Stomach (tissue), 4 donors: ENCODE measurements around the gene MIOX.

Experiments used
- POLR2A ChIP-seq, 4 donors: fragments of 450-650 bp; IDR thresholded peaks; one replicate each; pipeline ENCODE4 v1.6.1; 2016; ENCODE audit warnings: antibody characterized with exemption in 4 of 4, control low read depth in 2 of 4, mild to moderate bottlenecking in 1 of 4, moderate library complexity in 1 of 4
- POLR2AphosphoS5 ChIP-seq, 3 donors: sonication (generic); formaldehyde crosslinking; IDR thresholded peaks; one replicate each; pipeline ENCODE4 v1.6.1; 2016; ENCODE audit warnings: antibody characterized with exemption in 3 of 3
- TF ChIP-seq, protein P1 (sequence below), 7 experiments: fragments of 450-650 bp in 4 of 7; fragments of 200-600 bp in 3 of 7; sonication (generic) in 3 of 7; IDR thresholded peaks; one replicate each; pipeline ENCODE4 v1.5.1; 2016 to 2019; ENCODE audit warnings: antibody characterized with exemption in 7 of 7, control low read depth in 2 of 7, mild to moderate bottlenecking in 1 of 7

DNA sequence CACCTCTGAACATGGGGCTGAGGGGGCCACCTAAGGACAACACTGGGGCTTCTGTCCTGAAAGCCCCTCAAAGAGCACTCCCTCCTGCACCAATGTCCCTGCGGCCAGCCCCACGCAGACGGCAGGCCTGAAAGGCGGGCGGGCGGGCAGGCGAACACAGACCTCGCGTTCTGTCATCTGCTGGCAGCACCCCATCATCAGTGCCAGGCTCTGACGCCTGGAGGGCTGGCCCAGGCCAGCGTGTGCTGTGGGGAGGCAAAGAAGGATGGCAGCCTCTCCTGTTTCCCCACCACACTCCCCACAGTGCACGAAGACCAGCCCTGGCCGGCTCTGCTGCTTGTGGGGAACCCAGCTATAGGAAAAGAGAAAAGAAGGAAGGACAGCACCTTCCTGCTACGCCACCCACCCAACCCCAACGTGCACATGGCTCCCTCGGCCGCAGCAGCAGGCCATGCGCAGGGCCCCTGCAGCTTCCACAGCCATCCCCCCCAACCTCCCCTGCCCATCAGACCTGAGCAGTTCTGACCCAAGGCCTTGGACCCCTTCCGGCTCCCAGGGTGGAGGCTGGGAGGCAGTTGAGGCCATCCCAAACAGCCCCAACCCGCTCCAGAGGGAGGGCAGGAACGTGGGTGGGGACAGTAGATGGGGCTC is 15.3 kb upstream of the MIOX start:
- TF ChIP-seq POLR2A (IDR thresholded peaks at IDR 0.05), result no peak
- TF ChIP-seq, protein P1, sequence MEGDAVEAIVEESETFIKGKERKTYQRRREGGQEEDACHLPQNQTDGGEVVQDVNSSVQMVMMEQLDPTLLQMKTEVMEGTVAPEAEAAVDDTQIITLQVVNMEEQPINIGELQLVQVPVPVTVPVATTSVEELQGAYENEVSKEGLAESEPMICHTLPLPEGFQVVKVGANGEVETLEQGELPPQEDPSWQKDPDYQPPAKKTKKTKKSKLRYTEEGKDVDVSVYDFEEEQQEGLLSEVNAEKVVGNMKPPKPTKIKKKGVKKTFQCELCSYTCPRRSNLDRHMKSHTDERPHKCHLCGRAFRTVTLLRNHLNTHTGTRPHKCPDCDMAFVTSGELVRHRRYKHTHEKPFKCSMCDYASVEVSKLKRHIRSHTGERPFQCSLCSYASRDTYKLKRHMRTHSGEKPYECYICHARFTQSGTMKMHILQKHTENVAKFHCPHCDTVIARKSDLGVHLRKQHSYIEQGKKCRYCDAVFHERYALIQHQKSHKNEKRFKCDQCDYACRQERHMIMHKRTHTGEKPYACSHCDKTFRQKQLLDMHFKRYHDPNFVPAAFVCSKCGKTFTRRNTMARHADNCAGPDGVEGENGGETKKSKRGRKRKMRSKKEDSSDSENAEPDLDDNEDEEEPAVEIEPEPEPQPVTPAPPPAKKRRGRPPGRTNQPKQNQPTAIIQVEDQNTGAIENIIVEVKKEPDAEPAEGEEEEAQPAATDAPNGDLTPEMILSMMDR (IDR thresholded peaks at IDR 0.05), result no peak
- no peak for TF ChIP-seq POLR2AphosphoS5 (IDR thresholded peaks at IDR 0.05)
